Peyer's patch (tissue), 4 donors: ENCODE data around the gene MKNK2. TPM values are rescaled to one million over a fixed set of nuclear protein-coding genes. Genes with fewer than 3 reads are reported as not detected.

Experiments
- DNase-seq, 3 donors: peaks; one replicate each; pipeline ENCODE4 v3.0.0-alpha.2; 2017 to 2019
- H3K27ac ChIP-seq, 4 donors: fragments of 200-600 bp; sonication (generic); one replicate each; pipeline ENCODE4 v1.5.1; 2016 to 2019
- H3K27me3 ChIP-seq, 2 donors: fragments of 200-600 bp; sonication (generic); one replicate each; pipeline ENCODE4 v1.5.1; 2019
- H3K36me3 ChIP-seq, 3 donors: fragments of 200-600 bp; sonication (generic); one replicate each; pipeline ENCODE4 v1.5.1; 2016 to 2019
- H3K4me1 ChIP-seq, 4 donors: fragments of 200-600 bp; sonication (generic); one replicate each; pipeline ENCODE4 v1.5.1; 2016 to 2019
- H3K4me3 ChIP-seq, 4 donors: fragments of 200-600 bp; sonication (generic); 1 replicate in 3 of 4; 2 replicates in 1 of 4; pipeline ENCODE4 v1.5.1; 2016 to 2019; ENCODE audit warnings: mild to moderate bottlenecking in 1 of 4
- H3K9me3 ChIP-seq, 4 donors: fragments of 200-600 bp; sonication (generic); one replicate each; pipeline ENCODE4 v1.5.1; 2016 to 2019; ENCODE audit warnings: mild to moderate bottlenecking in 1 of 4
- CTCF ChIP-seq, 6 experiments: fragments of 450-650 bp in 4 of 6; fragments of 200-600 bp in 2 of 6; sonication (generic) in 1 of 6; IDR thresholded peaks; one replicate each; pipeline ENCODE4 v1.5.1; 2017 to 2019; ENCODE audit warnings: antibody characterized with exemption in 6 of 6, mild to moderate bottlenecking in 3 of 6, moderate library complexity in 1 of 6
- POLR2A ChIP-seq, 2 donors: fragments of 450-650 bp; IDR thresholded peaks; one replicate each; pipeline ENCODE4 v1.5.1; 2017; ENCODE audit warnings: antibody characterized with exemption in 2 of 2, mild to moderate bottlenecking in 2 of 2, moderate library complexity in 2 of 2
- total RNA-seq, 4 donors: library from RNA; depleted of rRNA; stranded (reverse); fragments of >200 nt; gene quantifications; one replicate each; pipeline ENCODE4 v1.1.0, GENCODE V29; 2016

The MKNK2 gene
- total RNA-seq, 4 donors from 2014 or later = 119 to 253 (median 192) TPM

DNA sequence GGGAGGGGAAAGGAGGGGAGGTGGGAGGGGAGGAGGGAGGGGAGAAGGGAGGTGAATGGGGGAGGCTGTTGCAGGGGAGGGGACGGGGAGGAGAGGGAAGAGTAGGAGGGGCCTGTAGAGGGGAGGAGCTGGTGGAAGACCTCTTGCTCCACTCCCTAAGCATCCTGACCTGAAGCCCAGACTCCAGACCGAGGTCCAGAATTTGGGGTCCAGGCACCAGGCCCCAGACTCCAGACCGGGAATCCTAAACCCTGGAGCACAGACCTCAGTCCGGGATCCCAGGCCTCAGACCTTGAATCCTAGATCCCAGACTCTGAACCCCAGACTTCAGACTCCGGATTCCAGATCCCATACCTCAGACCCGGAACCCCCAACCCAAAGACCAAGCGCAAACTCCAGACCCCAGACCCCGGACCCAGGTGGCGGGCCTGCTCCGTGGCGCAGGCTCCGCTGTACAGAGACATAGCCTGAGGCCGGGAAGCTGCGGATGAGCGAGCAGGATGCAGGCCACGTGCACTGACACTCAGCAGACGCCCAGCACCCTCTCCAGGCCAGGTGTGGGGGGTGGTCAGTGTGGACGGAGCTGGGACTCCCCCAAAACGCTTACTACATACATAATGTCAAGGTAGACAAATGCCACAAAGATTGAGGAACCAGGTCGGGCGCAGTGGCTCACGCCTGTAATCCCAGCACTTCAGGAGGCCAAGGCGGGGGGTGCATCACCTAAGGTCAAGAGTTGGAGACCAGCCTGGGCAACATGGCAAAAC, 34.8 kb downstream of the MKNK2 start:
- DNase-seq = peak; percentile 62 to 89 (median 75)
- H3K27me3 ChIP-seq = no peaks in the 10 kb centered on the region
- H3K4me1 ChIP-seq = peaks cover 0 to 38% (median 9%) of the 10 kb centered on the region in 4 donors
- TF ChIP-seq CTCF (IDR thresholded peaks at IDR 0.05) (no peak), POLR2A (IDR thresholded peaks at IDR 0.05) (no peak)
- H3K36me3 ChIP-seq = no peaks in the 10 kb centered on the region
- peak overlapping the region; percentile 8 to 95 (median 38) for H3K4me3 ChIP-seq
- peak overlapping the region; percentile 17 to 73 (median 68) for H3K27ac ChIP-seq
- H3K9me3 ChIP-seq = no peaks in the 10 kb centered on the region

GRCh38 chr19:2015608-2015950, 35.5 kb downstream of the MKNK2 start, which contains the start of gene BTBD2:
TSS of gene BTBD2 (minus strand) at chr19:2015714. CDS start at chr19:2015703, 11 bp downstream.
- no peak for TF ChIP-seq POLR2A (IDR thresholded peaks at IDR 0.05)
- no peak for TF ChIP-seq CTCF (IDR thresholded peaks at IDR 0.05)
- H3K27me3 ChIP-seq = no peaks in the 10 kb centered on the region
- H3K4me3 ChIP-seq = peak within 1 kb of the TSS; percentile 55 to 95 (median 75)
- peak in 2 of 3 donors; percentile 45 to 66 for DNase-seq
- H3K9me3 ChIP-seq = no peaks in the 10 kb centered on the region
- peak within 1 kb of the TSS; percentile 36 to 83 (median 70) for H3K27ac ChIP-seq
- peaks cover 0 to 38% (median 9%) of the 10 kb centered on the region in 4 donors for H3K4me1 ChIP-seq
- no peaks in the 10 kb centered on the region for H3K36me3 ChIP-seq

DNA sequence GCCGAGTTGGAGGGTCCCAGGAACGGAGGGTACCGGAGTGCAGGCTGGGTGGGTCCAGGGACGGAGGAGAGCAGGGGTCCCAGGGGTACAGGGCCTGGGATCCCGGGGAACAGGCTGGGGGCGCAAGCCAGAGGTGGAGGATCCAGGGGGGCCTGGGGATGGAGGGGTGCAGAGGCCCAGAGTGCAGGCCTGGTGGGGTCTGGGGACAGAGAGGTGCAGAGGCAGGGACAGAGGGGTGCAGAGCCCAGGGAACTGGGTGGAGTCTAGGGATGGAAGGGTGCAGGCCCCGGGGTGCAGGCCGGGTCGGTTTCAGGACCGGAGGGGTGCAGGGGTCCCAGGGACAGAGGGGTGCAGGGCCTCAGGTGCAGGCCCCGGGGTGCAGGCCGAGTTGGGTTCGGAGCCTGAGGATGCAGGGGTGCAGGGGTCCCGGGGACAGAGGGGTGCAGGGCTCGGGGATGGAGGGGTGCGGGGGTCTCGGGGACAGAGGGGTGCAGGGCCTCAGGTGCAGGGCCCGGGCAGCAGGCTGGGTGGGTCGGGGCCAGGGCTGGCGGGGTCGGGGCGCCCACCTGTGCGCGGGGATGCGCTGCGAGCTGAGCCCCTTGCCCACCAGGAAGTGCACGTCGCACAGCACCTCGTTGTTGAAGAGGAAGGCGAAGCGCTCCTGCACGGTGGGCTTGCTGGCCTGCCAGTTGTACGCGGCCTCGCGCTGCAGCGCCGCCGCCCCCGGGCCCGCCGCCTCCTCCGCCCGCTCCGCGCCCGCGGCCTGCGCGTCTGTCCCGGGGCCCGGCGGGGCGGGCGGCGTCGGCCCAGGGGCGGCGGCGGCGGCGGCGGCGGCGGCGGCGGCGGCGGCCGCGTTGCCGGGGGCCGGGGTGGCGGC, 36.1 kb downstream of the MKNK2 start:
- H3K9me3 ChIP-seq = no peaks in the 10 kb centered on the region
- no peaks in the 10 kb centered on the region for H3K36me3 ChIP-seq
- H3K4me3 ChIP-seq = peak overlapping the region; percentile 55 to 95 (median 75)
- peak overlapping the region; percentile 36 to 83 (median 60) for H3K27ac ChIP-seq
- TF ChIP-seq CTCF (IDR thresholded peaks at IDR 0.05) (no peak), POLR2A (IDR thresholded peaks at IDR 0.05) (no peak)
- H3K27me3 ChIP-seq = no peaks in the 10 kb centered on the region
- H3K4me1 ChIP-seq = peaks cover 0 to 37% (median 9%) of the 10 kb centered on the region in 4 donors
- DNase-seq = no peak

- H3K27me3 ChIP-seq = no peaks in the 10 kb centered on the region
- H3K9me3 ChIP-seq = no peaks in the 10 kb centered on the region
- peak overlapping the region in 1 of 4 donors; percentile 83 for H3K27ac ChIP-seq
- H3K4me3 ChIP-seq = peak overlapping the region in 1 of 4 donors; percentile 58
- TF ChIP-seq POLR2A (IDR thresholded peaks at IDR 0.05) (no peak), CTCF (IDR thresholded peaks at IDR 0.05) (no peak)
- H3K4me1 ChIP-seq = peaks cover 0 to 29% (median 9%) of the 10 kb centered on the region in 4 donors
- DNase-seq = no peak
- no peaks in the 10 kb centered on the region for H3K36me3 ChIP-seq
Observed at GRCh38 chr19:2014131-2014571, 36.9 kb downstream of the MKNK2 start.

GRCh38 chr19:2013683-2013961, 37.4 kb downstream of the MKNK2 start:
- Histone ChIP-seq H3K27me3 (no peaks in the 10 kb centered on the region), H3K27ac (no peak overlapping the region), H3K4me3 (no peak overlapping the region), H3K9me3 (no peaks in the 10 kb centered on the region), H3K4me1 (peaks cover 0 to 29% (median 9%) of the 10 kb centered on the region in 4 donors), H3K36me3 (no peaks in the 10 kb centered on the region)
- DNase-seq = no peak
- TF ChIP-seq POLR2A (IDR thresholded peaks at IDR 0.05) (no peak), CTCF (IDR thresholded peaks at IDR 0.05) (no peak)
